PC-3 (cell line): ENCODE data around the gene OR5B12. TPM values are rescaled to one million over a fixed set of nuclear protein-coding genes. Genes with fewer than 3 reads are reported as not detected.

ENCODE experiments used
- ATAC-seq: fragments of 200-7000 bp; cut with Tn5 transposase; 2 replicates; pipeline ENCODE4 v1.9.1; 2020; ENCODE audit warnings: mild to moderate bottlenecking, moderate library complexity
- Bru-seq: library from RNA; stranded (reverse); fragments of 400-500 nt; gene quantifications from one replicate; lab custom pipeline; 2021; lab: Mats Ljungman, UMichigan
- BruChase-seq, 2 experiments: library from RNA; stranded (reverse); fragments of 400-500 nt; gene quantifications; one replicate each; lab custom pipeline; 2021; lab: Mats Ljungman, UMichigan
- BruUV-seq: library from RNA; stranded (reverse); fragments of 400-500 nt; replicated peaks from 2 replicates; lab custom pipeline; 2021; lab: Mats Ljungman, UMichigan
- CTCF ChIA-PET: fragments of 300-600 bp; sonication (Branson Sonifier 250); formaldehyde crosslinking; loops from one replicate; lab custom pipeline; 2022; ENCODE audit warnings: antibody characterized with exemption; lab: Charles Lee
- POLR2A ChIA-PET: fragments of 300-600 bp; sonication (Branson Sonifier 250); formaldehyde crosslinking; loops from one replicate; lab custom pipeline; 2022; ENCODE audit warnings: antibody characterized with exemption; ENCODE audit not compliant: unreplicated experiment; lab: Charles Lee
- DNase-seq: peaks from one replicate; pipeline ENCODE4 v3.0.0-alpha.2; 2015
- H2AFZ ChIP-seq: fragments of 300-600 bp; sonication (generic); 2 replicates; pipeline ENCODE4 v1.6.0; 2016; ENCODE audit warnings: antibody characterized with exemption, low read length
- H3F3A ChIP-seq: fragments of 300-600 bp; sonication (generic); one replicate; pipeline ENCODE4 v1.6.0; 2017; ENCODE audit warnings: antibody characterized with exemption, low read length, control low read depth, mild to moderate bottlenecking; ENCODE audit not compliant: unreplicated experiment
- H3K27ac ChIP-seq: fragments of 300-600 bp; sonication (generic); 2 replicates; pipeline ENCODE4 v1.5.1; 2016; ENCODE audit warnings: mild to moderate bottlenecking, low read length
- H3K27me3 ChIP-seq: fragments of 300-600 bp; sonication (generic); 2 replicates; pipeline ENCODE4 v1.6.1; 2016; ENCODE audit warnings: low read length, mixed read lengths
- H3K36me3 ChIP-seq: fragments of 300-600 bp; sonication (generic); 2 replicates; pipeline ENCODE4 v1.6.1; 2016; ENCODE audit warnings: low read depth, mixed run types, low read length, mixed read lengths
- H3K4me1 ChIP-seq: fragments of 300-600 bp; sonication (generic); 2 replicates; pipeline ENCODE4 v1.5.1; 2016; ENCODE audit warnings: low read length; ENCODE audit not compliant: insufficient read depth
- H3K4me2 ChIP-seq: fragments of 300-600 bp; sonication (generic); 2 replicates; pipeline ENCODE4 v1.6.0; 2016; ENCODE audit warnings: low read length
- H3K4me3 ChIP-seq: fragments of 300-600 bp; sonication (generic); 2 replicates; pipeline ENCODE4 v1.5.1; 2016; ENCODE audit warnings: mild to moderate bottlenecking, low read length, mixed read lengths
- H3K79me2 ChIP-seq: fragments of 300-600 bp; sonication (generic); 2 replicates; pipeline ENCODE4 v1.6.1; 2017; ENCODE audit warnings: low read length, mixed read lengths
- H3K9ac ChIP-seq: fragments of 300-600 bp; sonication (generic); 2 replicates; pipeline ENCODE4 v1.6.0; 2016; ENCODE audit warnings: mild to moderate bottlenecking, low read length
- H3K9me2 ChIP-seq: fragments of 300-600 bp; sonication (generic); replicated peaks from 2 replicates; pipeline ENCODE4 v1.6.1; 2016; ENCODE audit warnings: mixed run types, low read length, mixed read lengths
- H3K9me3 ChIP-seq: fragments of 300-600 bp; sonication (generic); 2 replicates; pipeline ENCODE4 v1.6.1; 2016; ENCODE audit warnings: low read length, mixed read lengths
- H4K20me1 ChIP-seq: fragments of 300-600 bp; sonication (generic); 2 replicates; pipeline ENCODE4 v1.6.1; 2016; ENCODE audit warnings: low read length, mixed read lengths
- CTCF ChIP-seq: fragments of 300-600 bp; sonication (generic); conservative IDR thresholded peaks from 2 replicates; pipeline ENCODE4 v1.5.1; 2017; ENCODE audit warnings: antibody characterized with exemption, low read depth, mild to moderate bottlenecking, low read length
- EZH2 ChIP-seq: fragments of 300-600 bp; sonication (generic); IDR thresholded peaks from one replicate; pipeline ENCODE4 v1.6.1; 2017; ENCODE audit warnings: antibody characterized with exemption, mild to moderate bottlenecking, low read length; ENCODE audit not compliant: unreplicated experiment
- EZH2phosphoT487 ChIP-seq: fragments of 300-600 bp; sonication (generic); IDR thresholded peaks from 2 replicates; pipeline ENCODE4 v1.6.1; 2018; ENCODE audit warnings: mild to moderate bottlenecking, antibody characterized with exemption, low read length, borderline replicate concordance
- intact Hi-C: fragments of 100-400 bp; cut with micrococcal nuclease; formaldehyde crosslinking; loops from 2 replicates; pipeline ENCODE4 v1.9.0; 2023
- long read RNA-seq: library from polyadenylated mRNA; unstranded; transcript quantifications from one replicate; pipeline ENCODE4 v2.0.0, GENCODE V29; 2021; ENCODE audit not compliant: unreplicated experiment
- total RNA-seq: library from RNA; depleted of rRNA; stranded (reverse); fragments of >200 nt; gene quantifications from 2 replicates; pipeline ENCODE4 v1.2.3, GENCODE V29; 2014; rRNA removed

The OR5B12 gene
- total RNA-seq (not detected in 2 replicates), Bru-seq, nascent RNA (percentile 14 among the genes with signal in this experiment), BruChase-seq, experiment 1, labeled RNA remaining after a 6-hour chase (percentile 20 among the genes with signal in this experiment), BruChase-seq, experiment 2, labeled RNA remaining after a 2-hour chase (percentile 12 among the genes with signal in this experiment)
- long read RNA-seq = 0 reads

- ATAC-seq (no peak), DNase-seq (no peak)
- ChIA-PET POLR2A (no interaction called here), CTCF (no interaction called here)
- no peaks in the 10 kb centered on the region for H3K27me3 ChIP-seq
- no peaks in the 10 kb centered on the region for H3K4me1 ChIP-seq
- intact Hi-C loops = no loop called here
- no peak within 1 kb of the TSS for H3K27ac ChIP-seq
- H3K9ac ChIP-seq = no peak within 1 kb of the TSS
- no peaks in the 10 kb centered on the region for H3K79me2 ChIP-seq
- BruUV-seq = no TSS peak
- H3K36me3 ChIP-seq = no peaks in the 10 kb centered on the region
- H2AFZ ChIP-seq = no peak within 1 kb of the TSS
- TF ChIP-seq EZH2 (no peak), CTCF (no peak), EZH2phosphoT487 (no peak)
- H3K9me3 ChIP-seq = 0 out of 2 replicates have a peak, but pooled peaks cover 1% of the 10 kb centered on the region
- no peaks in the 10 kb centered on the region for H3F3A ChIP-seq
- no peaks in the 10 kb centered on the region for H3K9me2 ChIP-seq
- no peak within 1 kb of the TSS for H3K4me2 ChIP-seq
- no peaks in the 10 kb centered on the region for H4K20me1 ChIP-seq
- H3K4me3 ChIP-seq = no peak within 1 kb of the TSS
These were observed at the start of gene OR5B12 for GRCh38 chr11:58442136-58442535. Gene OR5B12, minus strand, starts transcription at chr11:58442236. Its CDS starts 2,085 bp downstream, at chr11:58440151.

GRCh38 chr11:58490827-58491226 lies 48.8 kb upstream of the OR5B12 start:
- Histone ChIP-seq H3K9me2 (no peaks in the 10 kb centered on the region), H3K36me3 (no peaks in the 10 kb centered on the region), H3K27me3 (no peaks in the 10 kb centered on the region), H3K79me2 (no peaks in the 10 kb centered on the region), H3K9me3 (no peaks in the 10 kb centered on the region), H3K4me2 (no peak overlapping the region), H3K9ac (no peak overlapping the region), H3K4me1 (peaks cover 19% of the 10 kb centered on the region), H4K20me1 (no peaks in the 10 kb centered on the region), H2AFZ (no peak overlapping the region), H3K27ac (no peak overlapping the region), H3F3A (no peaks in the 10 kb centered on the region), H3K4me3 (no peak overlapping the region)
- BruUV-seq = no TSS peak
- DNase-seq = no peak
- ATAC-seq = no peak
- POLR2A ChIA-PET = no interaction called here
- CTCF ChIA-PET = no interaction called here
- intact Hi-C loops = no loop called here
- TF ChIP-seq EZH2phosphoT487 (no peak), EZH2 (no peak), CTCF (no peak)

DNA sequence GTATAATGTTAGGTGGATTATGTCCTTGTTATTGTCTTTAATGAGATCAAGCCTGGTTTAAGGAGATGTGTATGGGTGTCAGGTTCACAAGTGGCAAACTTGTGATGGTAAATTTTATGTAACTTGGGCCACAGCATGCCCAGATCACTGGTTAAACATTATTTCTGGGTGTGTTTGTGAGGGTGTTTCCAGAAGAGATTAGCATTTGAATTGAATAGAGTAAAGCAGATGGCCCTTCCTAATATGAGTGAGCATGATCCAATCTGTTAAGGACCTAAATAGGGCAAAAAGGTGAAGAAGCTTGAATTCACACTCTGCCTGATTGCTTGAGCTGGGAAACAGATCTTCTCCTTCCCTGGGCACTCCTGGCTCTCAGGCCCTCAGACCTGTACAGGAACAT lies 45.1 kb upstream of the OR5B12 start:
- POLR2A ChIA-PET = no interaction called here
- BruUV-seq = no TSS peak
- ATAC-seq = no peak
- Histone ChIP-seq H3K9me3 (no peaks in the 10 kb centered on the region), H3K36me3 (no peaks in the 10 kb centered on the region), H3K4me2 (no peak overlapping the region), H3K4me3 (no peak overlapping the region), H4K20me1 (no peaks in the 10 kb centered on the region), H3K27ac (no peak overlapping the region), H3K9me2 (no peaks in the 10 kb centered on the region), H2AFZ (no peak overlapping the region), H3K27me3 (no peaks in the 10 kb centered on the region), H3K9ac (no peak overlapping the region), H3F3A (no peaks in the 10 kb centered on the region), H3K4me1 (no peaks in the 10 kb centered on the region), H3K79me2 (no peaks in the 10 kb centered on the region)
- no peak for DNase-seq
- intact Hi-C loops = no loop called here
- TF ChIP-seq CTCF = no peak
- CTCF ChIA-PET = no interaction called here
